Kidney (tissue), 14 donors: ENCODE results near the gene TBCD. TPM values are rescaled to one million over a fixed set of nuclear protein-coding genes. Genes with fewer than 3 reads are reported as not detected.
A peak's percentile ranks its signal among the peaks of the same experiment; 100 is the strongest.

Experiments used
- DNase-seq, 5 donors: peaks; one replicate each; pipeline ENCODE4 v3.0.0-alpha.2; 2013 to 2020
- FAIRE-seq: peaks from 2 replicates; lab custom pipeline; 2012; peaks lifted over from hg19 to GRCh38; lab: Jason Lieb, UNC
- H3K27ac ChIP-seq, 2 donors: one replicate each; pipeline ENCODE4 v1.7.0; 2013; ENCODE audit warnings: low read depth in 2 of 2, low read length in 2 of 2, inconsistent platforms in 1 of 2
- H3K27me3 ChIP-seq: one replicate; pipeline ENCODE4 v1.7.1; 2013; ENCODE audit warnings: low read length, inconsistent platforms; ENCODE audit not compliant: control insufficient read depth, insufficient read depth
- H3K36me3 ChIP-seq, 3 donors: one replicate each; pipeline versions ENCODE4 v1.7.0 to v1.7.1; 2013; ENCODE audit warnings: low read length in 3 of 3, control low read depth in 1 of 3, inconsistent platforms in 1 of 3; ENCODE audit not compliant: insufficient read depth in 3 of 3, control insufficient read depth in 2 of 3
- H3K4me1 ChIP-seq, 3 donors: one replicate each; pipeline versions ENCODE4 v1.7.0 to v1.7.1; 2013; ENCODE audit warnings: low read length in 3 of 3, inconsistent platforms in 1 of 3, low read depth in 1 of 3; ENCODE audit not compliant: control insufficient read depth in 2 of 3, insufficient read depth in 2 of 3
- H3K4me3 ChIP-seq, 3 donors: one replicate each; pipeline versions ENCODE4 v1.7.0 to v1.8.1; 2013; ENCODE audit warnings: low read length in 3 of 3, control low read depth in 1 of 3, inconsistent platforms in 1 of 3
- H3K9ac ChIP-seq, 3 donors: one replicate each; pipeline versions ENCODE4 v1.7.0 to v1.7.1; 2013; ENCODE audit warnings: low read length in 3 of 3, control low read depth in 1 of 3, inconsistent platforms in 1 of 3
- H3K9me3 ChIP-seq, 3 donors: one replicate each; pipeline versions ENCODE4 v1.7.0 to v1.7.1; 2013; ENCODE audit warnings: low read length in 3 of 3, control low read depth in 1 of 3, inconsistent platforms in 1 of 3; ENCODE audit not compliant: control insufficient read depth in 2 of 3, insufficient read depth in 1 of 3
- intact Hi-C: fragments of 100-400 bp; cut with DNase I; formaldehyde crosslinking; loops from one replicate; pipeline ENCODE4 v1.11.1; 2022
- polyA plus RNA-seq: library from polyadenylated mRNA; stranded (reverse); fragments of 350-450 nt; fragmentation: Illumina TruSeq; extraction: RNeasy Lipid Tissue Mini Kit (QIAGEN cat#74804); gene quantifications from one replicate; pipeline ENCODE4 v1.2.3, GENCODE V29; 2014; ENCODE audit warnings: low read depth, low replicate concordance; ENCODE audit not compliant: insufficient read depth
- total RNA-seq: library from RNA; stranded (reverse); fragmentation: NEBNext Ultra II Directional; extraction: Animal tissue kit (Norgen Biotek cat#: 25700); gene quantifications from one replicate; pipeline ENCODE4 v1.2.1, GENCODE V29; 2021
- TF ChIP-seq, protein P1 (sequence below): IDR thresholded peaks from 3 replicates; pipeline ENCODE4 v1.5.1; 2012; ENCODE audit warnings: mild to moderate bottlenecking, moderate library complexity, borderline replicate concordance; ENCODE audit not compliant: insufficient read depth; ENCODE audit errors: extremely low read depth
- donor health status: control.
- donor health status: control.
- donor health status: control.
- donor health status: control.
- donor health status: control.
- donor health status: DM: yes; HTN: yes; CAD: no.
- donor health status: Normal renal cell carcinoma (clear cell type).

The TBCD gene
- total and polyA plus RNA-seq, 2 donors from 2014 or later = 72.8 to 78.7 TPM

DNA sequence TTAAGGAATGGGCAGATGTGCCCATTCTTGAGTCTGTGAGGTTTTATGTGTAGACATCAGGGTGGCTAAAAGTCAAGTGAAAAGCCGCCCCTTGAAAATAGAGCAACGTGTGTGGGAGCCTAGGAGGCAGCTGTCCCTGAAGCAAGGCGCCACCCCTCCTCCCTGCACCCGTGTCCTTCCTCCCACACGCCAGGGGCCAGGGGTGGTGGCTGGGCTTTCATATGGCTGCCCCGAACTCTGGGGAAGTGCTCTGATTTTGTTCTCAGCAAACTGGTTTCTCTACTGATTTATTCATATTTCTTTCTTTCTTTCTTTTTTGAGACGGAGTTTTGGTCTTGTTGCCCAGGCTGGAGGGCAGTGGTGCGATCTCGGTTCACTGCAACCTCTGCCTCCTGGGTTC, 83.3 kb downstream of the TBCD start:
- no peak overlapping the region for H3K9ac ChIP-seq

DNA sequence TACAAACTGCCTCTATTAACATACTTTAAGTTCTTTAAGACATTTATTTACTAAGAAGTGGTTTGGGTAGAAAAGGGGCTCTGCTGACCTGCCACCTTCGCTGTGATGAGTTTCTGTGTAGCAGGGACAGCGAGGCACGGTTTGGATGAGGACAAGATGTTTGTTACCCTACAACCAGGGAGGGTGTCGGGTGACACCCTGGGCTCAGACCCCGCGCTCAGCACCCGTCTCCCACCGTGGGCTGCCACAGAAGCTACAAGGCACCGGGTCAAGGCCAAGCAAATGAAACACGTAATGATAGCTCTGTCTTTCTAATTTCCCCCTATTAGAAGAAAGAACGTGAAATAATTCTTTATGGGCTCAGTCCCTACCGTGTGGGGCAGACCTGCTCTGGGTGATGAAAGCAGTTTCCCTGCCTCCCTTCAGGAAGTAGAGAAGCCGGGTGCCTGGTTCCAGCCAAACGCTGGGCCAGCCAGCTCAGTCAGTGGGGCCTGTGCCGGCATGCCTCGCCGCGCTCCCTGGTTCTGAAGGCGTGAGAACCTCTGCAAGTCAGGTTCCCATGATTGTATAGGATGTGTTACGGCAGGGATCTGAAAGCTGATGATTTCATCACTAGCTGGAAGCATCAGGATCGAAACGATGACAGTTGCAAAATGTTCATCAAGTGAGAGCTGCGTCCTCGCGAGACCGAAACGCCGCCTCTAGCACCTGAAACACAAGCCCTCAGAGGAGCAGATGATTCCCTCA, 84.1 kb downstream of the TBCD start:
- Histone ChIP-seq H3K4me1 (peaks cover 0 to 17% (median 8%) of the 10 kb centered on the region in 3 donors), H3K27ac (no peak overlapping the region), H3K4me3 (no peak overlapping the region), H3K36me3 (peaks cover 0 to 2% (median 0%) of the 10 kb centered on the region in 3 donors), H3K27me3 (no peaks in the 10 kb centered on the region), H3K9me3 (no peaks in the 10 kb centered on the region), H3K9ac (peak overlapping the region in 1 of 3 donors; percentile 5)
- FAIRE-seq (no peak), DNase-seq (peak in 4 of 5 donors; percentile 43 to 80 (median 72))
- TF ChIP-seq, protein P1, sequence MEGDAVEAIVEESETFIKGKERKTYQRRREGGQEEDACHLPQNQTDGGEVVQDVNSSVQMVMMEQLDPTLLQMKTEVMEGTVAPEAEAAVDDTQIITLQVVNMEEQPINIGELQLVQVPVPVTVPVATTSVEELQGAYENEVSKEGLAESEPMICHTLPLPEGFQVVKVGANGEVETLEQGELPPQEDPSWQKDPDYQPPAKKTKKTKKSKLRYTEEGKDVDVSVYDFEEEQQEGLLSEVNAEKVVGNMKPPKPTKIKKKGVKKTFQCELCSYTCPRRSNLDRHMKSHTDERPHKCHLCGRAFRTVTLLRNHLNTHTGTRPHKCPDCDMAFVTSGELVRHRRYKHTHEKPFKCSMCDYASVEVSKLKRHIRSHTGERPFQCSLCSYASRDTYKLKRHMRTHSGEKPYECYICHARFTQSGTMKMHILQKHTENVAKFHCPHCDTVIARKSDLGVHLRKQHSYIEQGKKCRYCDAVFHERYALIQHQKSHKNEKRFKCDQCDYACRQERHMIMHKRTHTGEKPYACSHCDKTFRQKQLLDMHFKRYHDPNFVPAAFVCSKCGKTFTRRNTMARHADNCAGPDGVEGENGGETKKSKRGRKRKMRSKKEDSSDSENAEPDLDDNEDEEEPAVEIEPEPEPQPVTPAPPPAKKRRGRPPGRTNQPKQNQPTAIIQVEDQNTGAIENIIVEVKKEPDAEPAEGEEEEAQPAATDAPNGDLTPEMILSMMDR = no peak
- intact Hi-C loops = no loop called here

More for the DNA sequence above, 83.3 kb downstream of the TBCD start:
- intact Hi-C loops = no loop called here
- Histone ChIP-seq H3K27me3 (no peaks in the 10 kb centered on the region), H3K9me3 (no peaks in the 10 kb centered on the region), H3K4me3 (no peak overlapping the region), H3K27ac (no peak overlapping the region), H3K36me3 (peaks cover 0 to 2% (median 0%) of the 10 kb centered on the region in 3 donors), H3K4me1 (peaks cover 0 to 17% (median 8%) of the 10 kb centered on the region in 3 donors)
- TF ChIP-seq, protein P1 = no peak
- FAIRE-seq (no peak), DNase-seq (peak in 1 of 5 donors; percentile 44)

DNA sequence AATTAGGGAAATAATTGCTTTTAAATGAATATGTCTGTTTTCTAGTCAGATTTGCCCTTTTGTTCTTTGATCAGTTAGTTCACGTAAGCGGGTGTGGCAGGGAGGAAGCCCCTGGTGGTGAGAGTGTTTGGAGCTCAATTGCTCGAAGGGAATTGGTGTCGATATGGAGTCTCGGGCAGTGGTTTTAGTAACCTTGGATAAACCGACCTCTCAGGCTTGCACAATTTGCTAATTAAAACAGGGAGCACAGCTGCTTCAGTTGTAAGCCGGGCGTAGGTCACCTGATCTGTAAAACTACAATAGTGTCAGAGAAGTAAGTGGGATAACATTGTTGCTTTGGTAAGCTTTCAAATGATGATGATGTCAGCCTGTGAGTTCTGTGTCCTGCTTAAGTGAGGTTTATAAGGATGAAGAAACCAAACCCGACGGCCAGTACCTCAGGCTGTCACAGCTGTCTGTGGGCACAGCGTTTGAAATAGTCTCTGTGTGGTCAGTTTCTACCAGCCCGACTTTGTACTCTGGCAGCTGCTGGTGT, 85.0 kb downstream of the TBCD start:
- peaks cover 0 to 2% (median 0%) of the 10 kb centered on the region in 3 donors for H3K36me3 ChIP-seq
- DNase-seq (no peak), FAIRE-seq (no peak)
- intact Hi-C loops = no loop called here
- peak overlapping the region in 1 of 3 donors; percentile 22 for H3K4me3 ChIP-seq
- peak overlapping the region; percentile 48 to 70 for H3K27ac ChIP-seq
- no peak overlapping the region for H3K9ac ChIP-seq
- peaks cover 0 to 17% (median 8%) of the 10 kb centered on the region in 3 donors for H3K4me1 ChIP-seq
- no peaks in the 10 kb centered on the region for H3K27me3 ChIP-seq
- no peaks in the 10 kb centered on the region for H3K9me3 ChIP-seq
- TF ChIP-seq, protein P1 = no peak
